Measurements from ENCODE around the gene BAIAP2.

DNA sequence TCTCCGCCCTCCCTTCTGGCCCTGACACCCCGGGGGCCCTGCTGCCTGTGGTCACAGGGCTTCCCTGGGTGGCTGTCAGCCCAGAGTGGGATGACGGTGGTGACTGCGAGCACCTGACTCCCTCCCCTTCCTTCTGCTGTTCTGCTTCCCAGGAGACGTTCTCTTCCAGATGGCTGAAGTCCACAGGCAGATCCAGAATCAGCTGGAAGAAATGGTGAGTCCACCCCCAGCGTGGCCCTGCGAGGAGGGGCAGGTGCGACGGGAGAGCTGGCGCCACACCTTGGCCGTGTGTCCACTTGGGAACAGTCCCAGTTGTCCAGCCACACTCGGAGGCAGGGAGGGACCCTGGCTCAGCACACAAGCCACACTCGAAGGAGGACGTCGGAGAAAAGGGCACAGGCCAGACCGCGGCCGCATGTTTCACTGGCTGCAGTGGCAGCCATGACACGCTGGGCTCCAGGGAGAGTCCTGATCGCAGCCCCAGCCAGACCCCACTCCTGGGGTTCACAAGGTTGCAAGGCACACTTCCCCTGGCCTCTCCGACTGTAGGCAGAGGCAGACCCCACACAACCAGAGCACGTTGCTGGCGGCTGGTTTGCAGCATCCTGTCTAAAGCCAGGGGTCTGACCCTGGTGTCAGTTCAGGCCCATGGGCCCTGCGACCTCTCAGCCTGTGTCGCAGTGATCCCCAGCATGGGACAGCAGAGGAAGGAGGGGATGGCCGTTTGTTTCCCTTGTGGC is 49.9 kb downstream of the BAIAP2 start:
- TF ChIP-seq EZH2 (IDR thresholded peaks at IDR 0.05) (no peak), POLR2AphosphoS5 (IDR thresholded peaks at IDR 0.05; ENCODE audit: borderline replicate concordance, low read depth, low read length) (no peak)
